Heart left ventricle (tissue), 13 donors: Measurements from ENCODE around the gene SP6.

Source experiments
- CTCF ChIP-seq, 12 donors: fragments of 200-600 bp; sonication (generic) in 4 of 12; IDR thresholded peaks; one replicate each; pipeline versions ENCODE4 v1.5.0 to v1.8.0; 2018 to 2022; ENCODE audit warnings: antibody characterized with exemption in 12 of 12, mild to moderate bottlenecking in 5 of 12
- POLR2A ChIP-seq, 2 donors: fragments of 450-650 bp; IDR thresholded peaks; one replicate each; pipeline ENCODE4 v1.6.1; 2017; ENCODE audit warnings: antibody characterized with exemption in 2 of 2, mild to moderate bottlenecking in 2 of 2, moderate library complexity in 2 of 2
- donor health status: ischemic (EF 13 %, LVEDD 7.1; RV severe dilation, severe dysfunction).
- donor health status: DM: no; HTN: yes; CAD: no.
- donor health status: DM: no; HTN: no; CAD: no.
- donor health status: ischemic (EF 25% LVEDD 6.9; RV normal size, moderate dysfunction).
- donor health status: ischemic (EF 25% LVEDD 5.7; RV mildly dilated, moderate dysfunction).
- donor health status: ischemic (EF 35%, LVEDD 5.7; RV mildly dilated, moderate dysfunction).
- donor health status: nonischemic (EF 11% LVEDD 7.7; RV severe dilation, severe dysfunction).
- donor health status: DM: yes; HTN: yes; CAD: no.
- donor health status: PGD.
- donor health status: ischemic (EF 29% LVEDD 5.4; RV normal size, mild dysfunction).
- donor health status: nonischemic (EF 23%, LVEDD 6.1; RV moderate dilation, normal function).

- TF ChIP-seq CTCF (IDR thresholded peaks at IDR 0.05) (no peak), POLR2A (IDR thresholded peaks at IDR 0.05) (no peak)
Observed at GRCh38 chr17:47813512-47814031, 37.4 kb downstream of the SP6 start.
